K562 (cell line): ENCODE data around the gene MICOS13. TPM values are rescaled to one million over a fixed set of nuclear protein-coding genes. Genes with fewer than 3 reads are reported as not detected.

ENCODE experiments used
- ARID3B ChIP-seq: fragments of 250-450 bp; sonication (Bioruptor Pico); IDR thresholded peaks from 2 replicates; pipeline ENCODE4 v1.4.0; 2020; ENCODE audit warnings: borderline replicate concordance
- ASH1L ChIP-seq: fragments of 450-650 bp; IDR thresholded peaks from 2 replicates; pipeline ENCODE4 v1.6.1; 2018; ENCODE audit warnings: borderline replicate concordance, mild to moderate bottlenecking, low read depth; ENCODE audit not compliant: partially characterized antibody
- ATF1 ChIP-seq, 2 experiments: fragments of 450-650 bp in 1 of 2; IDR thresholded peaks; 2 replicates each; pipeline ENCODE4 v1.6.1; 2016; ENCODE audit warnings: missing compliant biosample characterization in 1 of 2, missing genetic modification characterization in 1 of 2
- CBFB ChIP-seq: sonication (generic); formaldehyde crosslinking; IDR thresholded peaks from 2 replicates; pipeline ENCODE4 v1.4.0; 2020; ENCODE audit warnings: mild to moderate bottlenecking, missing genetic modification reagents
- CEBPB ChIP-seq: fragments of 450-650 bp; IDR thresholded peaks from 2 replicates; pipeline ENCODE4 v1.6.1; 2016; ENCODE audit warnings: missing genetic modification characterization, missing compliant biosample characterization
- CGGBP1 ChIP-seq: fragments of 250-450 bp; sonication (Bioruptor Pico); IDR thresholded peaks from 2 replicates; pipeline ENCODE4 v1.9.0; 2021; ENCODE audit warnings: mild to moderate bottlenecking
- CHD2 ChIP-seq: IDR thresholded peaks from 2 replicates; pipeline ENCODE4 v1.6.1; 2011; ENCODE audit warnings: low read depth, low read length
- DNMT1 ChIP-seq: fragments of 450-650 bp; IDR thresholded peaks from 2 replicates; pipeline ENCODE4 v1.6.1; 2016; ENCODE audit warnings: antibody characterized with exemption, mild to moderate bottlenecking
- ILF3 ChIP-seq: fragments of 450-650 bp; IDR thresholded peaks from 2 replicates; pipeline ENCODE4 v1.6.1; 2018; ENCODE audit warnings: antibody characterized with exemption, mild to moderate bottlenecking, moderate library complexity, borderline replicate concordance
- MYNN ChIP-seq, 2 experiments: sonication (generic); formaldehyde crosslinking in 1 of 2; IDR thresholded peaks; 2 replicates each; pipeline versions ENCODE4 v1.5.0 to v1.6.1; 2016 to 2020; ENCODE audit warnings: antibody characterized with exemption in 1 of 2, missing genetic modification reagents in 1 of 2
- NR2C1 ChIP-seq, 2 experiments: fragments of 450-650 bp; IDR thresholded peaks; 2 replicates each; pipeline ENCODE4 v1.6.1; 2017; ENCODE audit warnings: mild to moderate bottlenecking in 2 of 2, antibody characterized with exemption in 1 of 2, inconsistent platforms in 1 of 2, missing compliant biosample characterization in 1 of 2, missing genetic modification characterization in 1 of 2
- RBM39 ChIP-seq: fragments of 200-400 bp; formaldehyde crosslinking; optimal IDR thresholded peaks from 2 replicates; pipeline ENCODE3; 2018; ENCODE audit warnings: low read depth, low read length
- SMAD1 ChIP-seq: fragments of 150-350 bp; IDR thresholded peaks from 2 replicates; pipeline ENCODE4 v1.6.1; 2014; ENCODE audit warnings: low read length, low read depth; ENCODE audit not compliant: partially characterized antibody
- SMAD3 ChIP-seq: fragments of 450-650 bp; formaldehyde crosslinking; conservative IDR thresholded peaks from 2 replicates; pipeline ENCODE4 v1.4.0; 2020; ENCODE audit warnings: mild to moderate bottlenecking
- STAT5A ChIP-seq: IDR thresholded peaks from 2 replicates; pipeline ENCODE4 v1.6.1; 2012; ENCODE audit warnings: low read length, inconsistent platforms, borderline replicate concordance
- TAF1 ChIP-seq: IDR thresholded peaks from 2 replicates; pipeline ENCODE4 v1.6.1; 2011; ENCODE audit warnings: mild to moderate bottlenecking, low read length, moderate library complexity; ENCODE audit not compliant: insufficient read depth, control insufficient read depth, severe bottlenecking; ENCODE audit errors: extremely low read depth
- YY1 ChIP-seq, 3 experiments: IDR thresholded peaks; 2 replicates each; pipeline ENCODE4 v1.6.1; 2011; ENCODE audit warnings: low read length in 2 of 3, mild to moderate bottlenecking in 2 of 3, moderate library complexity in 2 of 3, borderline replicate concordance in 1 of 3, control low read depth in 1 of 3, low read depth in 1 of 3; ENCODE audit not compliant: insufficient read depth in 3 of 3, insufficient replicate concordance in 2 of 3, control insufficient read depth in 1 of 3, insufficient read length in 1 of 3; ENCODE audit errors: extremely low read depth in 1 of 3
- ZKSCAN1 ChIP-seq: fragments of 150-350 bp; IDR thresholded peaks from 2 replicates; pipeline ENCODE4 v1.6.1; 2016; ENCODE audit warnings: low read depth, low read length
- ZNF165 ChIP-seq: fragments of 250-450 bp; sonication (Bioruptor Pico); IDR thresholded peaks from 2 replicates; pipeline ENCODE4 v1.4.0; 2020; ENCODE audit warnings: borderline replicate concordance
- ZNF232 ChIP-seq: sonication (generic); formaldehyde crosslinking; IDR thresholded peaks from 2 replicates; pipeline ENCODE4 v1.8.0; 2022; ENCODE audit warnings: mild to moderate bottlenecking, missing genetic modification reagents
- ZNF778 ChIP-seq: fragments of 450-650 bp; formaldehyde crosslinking; IDR thresholded peaks from 2 replicates; pipeline ENCODE4 v1.4.0; 2020; ENCODE audit warnings: mild to moderate bottlenecking, moderate library complexity
- polyA plus RNA-seq, 8 experiments: library from polyadenylated mRNA; depleted of rRNA in 4 of 8; stranded (reverse) in 5 of 8; unstranded in 3 of 8; fragments of >200 nt; fragmentation: Nextera tagmentation in 2 of 8; fragmentation: Illumina TruSeq in 1 of 8; extraction: Ambion mirVana in 2 of 8; extraction: Trizol in 1 of 8; gene quantifications; 2 replicates each; pipeline versions ENCODE4 v1.2.1 to v1.2.3, GENCODE V29; 2011 to 2014; ENCODE audit warnings: inconsistent platforms in 1 of 8, missing spikeins in 1 of 8
- total RNA-seq, 7 experiments: library from RNA; depleted of rRNA in 6 of 7; stranded (reverse); fragments of >200 nt in 6 of 7; fragmentation: Illumina TruSeq in 2 of 7; extraction: Trizol in 2 of 7; gene quantifications; 2 replicates each; pipeline versions ENCODE4 v1.2.1 to v1.2.3, GENCODE V29; 2011 to 2021; ENCODE audit warnings: low replicate concordance in 1 of 7
- TF ChIP-seq, protein P1 (sequence below): sonication (generic); formaldehyde crosslinking; IDR thresholded peaks from 2 replicates; pipeline ENCODE4 v1.8.1; 2023; ENCODE audit warnings: mild to moderate bottlenecking, missing genetic modification reagents
- TF ChIP-seq, protein P2 (sequence below), 3 experiments: IDR thresholded peaks in 2 of 3; conservative IDR thresholded peaks in 1 of 3; 2 replicates each; pipeline ENCODE4 v1.5.1; 2011 to 2012; ENCODE audit warnings: low read length in 3 of 3, mild to moderate bottlenecking in 3 of 3, control low read depth in 2 of 3, improper control_type of control experiment in 1 of 3, inconsistent platforms in 1 of 3, low read depth in 1 of 3, mixed read lengths in 1 of 3, moderate library complexity in 1 of 3; ENCODE audit not compliant: insufficient read depth in 2 of 3

The MICOS13 gene
- total and polyA plus RNA-seq, 9 of the 15 experiments (the other 6 are each of a cell fraction or from before 2014, with no cell fraction given) = 15.5 to 220 (median 49.4) TPM

- TF ChIP-seq NR2C1 (IDR thresholded peaks at IDR 0.05) = no peak
- TF ChIP-seq NR2C1 (tag; IDR thresholded peaks at IDR 0.05) = no peak
- TF ChIP-seq, protein P1, sequence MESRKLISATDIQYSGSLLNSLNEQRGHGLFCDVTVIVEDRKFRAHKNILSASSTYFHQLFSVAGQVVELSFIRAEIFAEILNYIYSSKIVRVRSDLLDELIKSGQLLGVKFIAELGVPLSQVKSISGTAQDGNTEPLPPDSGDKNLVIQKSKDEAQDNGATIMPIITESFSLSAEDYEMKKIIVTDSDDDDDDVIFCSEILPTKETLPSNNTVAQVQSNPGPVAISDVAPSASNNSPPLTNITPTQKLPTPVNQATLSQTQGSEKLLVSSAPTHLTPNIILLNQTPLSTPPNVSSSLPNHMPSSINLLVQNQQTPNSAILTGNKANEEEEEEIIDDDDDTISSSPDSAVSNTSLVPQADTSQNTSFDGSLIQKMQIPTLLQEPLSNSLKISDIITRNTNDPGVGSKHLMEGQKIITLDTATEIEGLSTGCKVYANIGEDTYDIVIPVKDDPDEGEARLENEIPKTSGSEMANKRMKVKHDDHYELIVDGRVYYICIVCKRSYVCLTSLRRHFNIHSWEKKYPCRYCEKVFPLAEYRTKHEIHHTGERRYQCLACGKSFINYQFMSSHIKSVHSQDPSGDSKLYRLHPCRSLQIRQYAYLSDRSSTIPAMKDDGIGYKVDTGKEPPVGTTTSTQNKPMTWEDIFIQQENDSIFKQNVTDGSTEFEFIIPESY (CRISPR knock-in tag) = no peak
- no peak for TF ChIP-seq ASH1L
- no peak for TF ChIP-seq DNMT1
- no peak for TF ChIP-seq CGGBP1 (CRISPR knock-in tag)
- no peak for TF ChIP-seq STAT5A
- no peak for TF ChIP-seq ZNF232 (CRISPR knock-in tag)
- TF ChIP-seq CHD2 = no peak
- TF ChIP-seq SMAD3 (CRISPR knock-in tag) = no peak
- TF ChIP-seq ZNF165 = no peak
- no peak for TF ChIP-seq RBM39
- no peak for TF ChIP-seq ATF1 (CRISPR knock-in tag; IDR thresholded peaks at IDR 0.05)
- no peak for TF ChIP-seq ATF1 (tag; IDR thresholded peaks at IDR 0.05)
- TF ChIP-seq ARID3B (CRISPR knock-in tag) = no peak
- TF ChIP-seq MYNN (IDR thresholded peaks at IDR 0.05) = no peak
- TF ChIP-seq MYNN (CRISPR knock-in tag; IDR thresholded peaks at IDR 0.05) = no peak
- no peak for TF ChIP-seq SMAD1
- TF ChIP-seq ZKSCAN1 = no peak
- TF ChIP-seq TAF1 = no peak
- no peak for TF ChIP-seq YY1 (IDR thresholded peaks at IDR 0.05; ENCODE audit: borderline replicate concordance in 1 of 3, control insufficient read depth in 1 of 3, extremely low read depth in 1 of 3, insufficient read depth in 3 of 3, insufficient read length in 1 of 3, insufficient replicate concordance in 2 of 3, low read depth in 1 of 3, low read length in 2 of 3)
- TF ChIP-seq ZNF778 (CRISPR knock-in tag) = no peak
- TF ChIP-seq, protein P2, sequence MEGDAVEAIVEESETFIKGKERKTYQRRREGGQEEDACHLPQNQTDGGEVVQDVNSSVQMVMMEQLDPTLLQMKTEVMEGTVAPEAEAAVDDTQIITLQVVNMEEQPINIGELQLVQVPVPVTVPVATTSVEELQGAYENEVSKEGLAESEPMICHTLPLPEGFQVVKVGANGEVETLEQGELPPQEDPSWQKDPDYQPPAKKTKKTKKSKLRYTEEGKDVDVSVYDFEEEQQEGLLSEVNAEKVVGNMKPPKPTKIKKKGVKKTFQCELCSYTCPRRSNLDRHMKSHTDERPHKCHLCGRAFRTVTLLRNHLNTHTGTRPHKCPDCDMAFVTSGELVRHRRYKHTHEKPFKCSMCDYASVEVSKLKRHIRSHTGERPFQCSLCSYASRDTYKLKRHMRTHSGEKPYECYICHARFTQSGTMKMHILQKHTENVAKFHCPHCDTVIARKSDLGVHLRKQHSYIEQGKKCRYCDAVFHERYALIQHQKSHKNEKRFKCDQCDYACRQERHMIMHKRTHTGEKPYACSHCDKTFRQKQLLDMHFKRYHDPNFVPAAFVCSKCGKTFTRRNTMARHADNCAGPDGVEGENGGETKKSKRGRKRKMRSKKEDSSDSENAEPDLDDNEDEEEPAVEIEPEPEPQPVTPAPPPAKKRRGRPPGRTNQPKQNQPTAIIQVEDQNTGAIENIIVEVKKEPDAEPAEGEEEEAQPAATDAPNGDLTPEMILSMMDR (IDR thresholded peaks at IDR 0.05 in 2 of 3, conservative IDR thresholded peaks at IDR 0.05 in 1 of 3; ENCODE audit: insufficient read depth in 2 of 3, low read depth in 1 of 3, low read length in 3 of 3) = no peak
- no peak for TF ChIP-seq ILF3
- no peak for TF ChIP-seq CEBPB (tag)
- 0 out of 2 replicates have a peak, but pooled peaks have one; percentile 57 for TF ChIP-seq CBFB (CRISPR knock-in tag)
Measured at GRCh38 chr19:5680084-5680436, 256 bp downstream of the MICOS13 start (continued).
